D341Med (cell line): ENCODE measurements around the gene ADAMTSL3.
"Not testable (repeated sequence)": the region's sequence is repeated elsewhere in the genome, so short reads cannot be mapped to it uniquely, and the experiment has no call there.

ENCODE experiments used
- DNase-seq: peaks from one replicate; pipeline ENCODE4 v3.0.0; 2012; ENCODE audit warnings: low spot score

Gene ADAMTSL3

GRCh38 chr15:83746231-83746630 is 92.3 kb downstream of the ADAMTSL3 start:
- DNase-seq, result no peak

DNA sequence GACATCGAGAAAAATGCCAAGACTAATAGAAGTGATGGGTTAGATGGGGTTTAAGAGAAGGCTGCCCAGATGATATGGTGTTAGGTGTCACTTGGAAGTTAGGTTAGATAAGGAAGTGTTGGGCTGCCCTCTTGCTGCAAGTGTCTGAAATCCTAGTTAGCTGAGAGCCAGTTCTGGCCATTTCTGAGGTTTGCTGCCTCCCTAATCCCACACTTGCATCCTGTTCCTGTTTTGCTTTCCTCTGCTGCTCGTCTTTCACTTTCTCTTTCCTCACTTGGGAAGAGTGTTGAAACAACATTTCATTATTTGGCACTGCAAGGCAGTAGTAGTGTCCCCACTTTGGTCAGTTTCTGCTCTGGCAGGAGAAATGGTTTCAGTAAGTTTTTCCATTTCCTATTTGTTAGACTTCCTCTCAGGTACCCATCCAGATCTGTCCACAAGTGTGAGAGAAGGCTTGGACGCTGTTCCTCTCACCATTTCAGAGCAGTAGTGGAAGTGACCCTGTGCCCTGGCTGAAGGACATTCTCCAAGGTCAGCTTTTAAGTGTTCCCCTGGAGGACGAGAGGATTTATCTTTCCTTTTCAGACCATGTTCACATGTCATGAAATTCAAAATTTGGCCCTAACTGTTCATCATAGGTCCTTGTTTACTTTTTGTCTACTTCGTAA is 93.3 kb downstream of the ADAMTSL3 start:
- no peak for DNase-seq

DNA sequence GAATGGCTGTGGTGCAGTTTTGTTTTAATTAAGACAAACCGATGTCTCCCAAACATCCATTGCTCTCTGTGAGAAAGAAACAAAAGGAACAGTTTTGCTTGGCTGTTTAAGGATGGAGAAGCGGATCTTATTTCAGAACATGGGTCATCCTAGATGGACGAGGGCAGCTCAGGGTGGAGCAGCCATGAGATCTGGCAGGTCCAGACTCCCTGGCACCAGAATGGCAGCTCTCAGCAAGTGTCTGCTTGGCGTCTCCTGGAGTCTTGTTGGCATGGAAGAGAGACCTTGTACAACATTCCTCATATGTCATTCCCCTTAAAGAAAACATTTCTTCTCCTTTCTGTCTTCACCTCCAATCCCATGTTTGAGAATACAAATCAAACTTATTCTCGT is 93.8 kb downstream of the ADAMTSL3 start:
- no peak for DNase-seq

DNA sequence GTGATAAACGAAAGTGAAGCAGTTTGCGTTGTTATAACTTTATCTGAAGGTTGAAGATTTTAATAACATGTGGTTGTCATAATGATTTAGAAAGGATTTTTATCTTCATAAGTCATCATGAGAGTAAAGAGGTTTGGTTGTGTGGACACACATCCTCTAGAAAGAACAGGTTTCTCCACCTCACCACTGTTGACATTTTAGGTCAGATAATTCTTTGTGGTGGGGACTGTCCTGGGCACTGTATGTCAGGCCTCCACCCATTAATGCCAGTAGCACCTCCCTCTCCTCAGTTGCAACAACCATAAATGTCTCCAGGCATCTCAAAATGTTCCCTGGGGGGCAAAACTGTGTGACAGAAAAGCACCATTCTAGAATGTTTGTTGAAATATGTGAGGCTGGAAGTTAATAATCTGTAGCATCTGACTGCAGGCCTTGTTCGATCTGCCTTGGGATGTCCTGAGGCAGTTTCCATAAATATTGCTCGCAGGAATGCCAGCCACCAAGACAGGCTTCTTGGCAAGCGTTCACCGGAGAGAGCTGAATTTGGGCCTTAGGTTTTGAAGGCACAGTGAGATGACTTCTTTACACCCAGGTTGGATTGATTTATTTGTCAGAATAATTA is 100.1 kb downstream of the ADAMTSL3 start:
- no peak for DNase-seq

GRCh38 chr15:83757291-83757690 is 103.4 kb downstream of the ADAMTSL3 start:
- not testable (repeated sequence) for DNase-seq

DNA sequence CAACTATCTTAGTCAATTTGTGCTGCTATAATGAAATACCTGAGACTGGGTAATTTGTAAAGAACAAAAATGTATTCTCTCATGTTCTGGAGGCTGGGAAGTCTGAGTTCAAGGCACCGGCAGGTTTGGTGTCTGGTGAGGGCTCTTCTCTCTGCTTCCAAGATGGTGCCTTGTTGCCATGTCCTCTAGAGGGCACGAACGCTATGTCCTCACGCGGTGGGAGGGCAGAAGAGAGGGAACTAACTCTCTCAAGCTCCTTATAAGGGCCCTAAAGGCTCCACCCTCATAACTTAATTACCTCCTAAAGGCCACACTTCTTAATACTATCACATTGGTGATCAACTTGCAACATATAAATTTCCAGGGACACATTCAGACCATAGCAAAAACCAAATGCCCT is 108.4 kb downstream of the ADAMTSL3 start:
- DNase-seq, result no peak

DNA sequence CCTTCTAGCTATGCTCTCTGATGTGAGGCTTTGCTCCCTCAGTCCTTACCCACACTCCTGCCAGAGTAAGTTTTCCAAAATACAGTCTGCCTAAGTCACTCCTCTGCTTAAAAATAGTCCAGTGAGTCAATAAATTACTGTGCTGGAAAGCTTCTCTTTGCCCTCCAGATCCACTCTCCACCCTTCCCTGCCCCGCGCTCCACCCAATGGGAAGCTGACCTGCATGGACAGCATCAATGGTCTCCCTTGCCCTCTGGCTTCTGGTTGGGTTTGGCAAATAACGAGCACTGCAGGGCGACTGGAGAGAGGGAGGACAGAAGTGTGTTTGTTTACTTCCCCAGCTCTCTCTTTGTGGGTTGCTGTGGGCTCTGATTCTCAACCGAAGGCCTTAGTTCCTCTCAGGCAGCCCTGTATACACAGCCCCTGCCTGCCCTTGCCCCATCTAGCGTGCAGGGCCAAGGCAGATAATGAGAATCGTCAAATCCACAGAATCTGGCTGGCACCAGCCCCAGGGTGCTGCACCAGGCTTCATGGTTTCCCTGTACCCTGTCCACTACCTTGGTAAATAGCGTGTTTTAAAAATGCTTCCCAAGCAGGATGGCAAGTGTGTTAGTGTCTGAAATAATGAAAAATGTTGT is 110.4 kb downstream of the ADAMTSL3 start:
- DNase-seq, result no peak

- DNase-seq, result no peak
These were observed 112.4 kb downstream of the ADAMTSL3 start for GRCh38 chr15:83766339-83766738.

- DNase-seq, result no peak
These were observed 113.8 kb downstream of the ADAMTSL3 start for GRCh38 chr15:83767741-83768140.

DNA sequence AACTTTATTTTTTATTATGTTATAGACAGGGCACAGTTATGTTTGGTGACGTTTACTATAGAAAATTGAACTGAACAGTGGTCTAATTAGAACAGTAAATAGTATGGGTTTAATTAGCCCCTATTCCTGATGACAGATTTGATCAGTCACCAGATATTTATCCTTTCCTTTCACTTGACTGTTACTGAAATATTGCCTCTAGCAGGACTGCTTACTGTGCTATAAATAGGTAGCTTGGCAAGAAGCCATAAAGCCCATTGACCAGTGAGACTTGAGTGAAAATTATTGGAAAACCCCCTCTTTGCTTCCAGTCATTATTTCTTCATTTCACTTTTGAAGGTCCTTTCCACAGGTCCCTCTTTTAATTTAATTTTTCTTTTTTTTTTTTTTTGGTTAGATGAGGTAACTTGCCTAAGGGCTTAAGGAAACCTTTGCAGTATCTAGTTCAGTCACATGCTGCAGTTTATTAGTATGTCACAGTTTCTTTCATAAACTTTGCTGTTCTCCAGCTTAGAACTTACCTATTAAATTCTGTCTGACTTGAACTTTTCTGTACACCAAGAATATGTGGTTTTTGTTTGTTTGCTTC is 115.6 kb downstream of the ADAMTSL3 start:
- DNase-seq, result no peak

GRCh38 chr15:83775738-83776137 is 121.8 kb downstream of the ADAMTSL3 start:
- DNase-seq, result no peak

DNA sequence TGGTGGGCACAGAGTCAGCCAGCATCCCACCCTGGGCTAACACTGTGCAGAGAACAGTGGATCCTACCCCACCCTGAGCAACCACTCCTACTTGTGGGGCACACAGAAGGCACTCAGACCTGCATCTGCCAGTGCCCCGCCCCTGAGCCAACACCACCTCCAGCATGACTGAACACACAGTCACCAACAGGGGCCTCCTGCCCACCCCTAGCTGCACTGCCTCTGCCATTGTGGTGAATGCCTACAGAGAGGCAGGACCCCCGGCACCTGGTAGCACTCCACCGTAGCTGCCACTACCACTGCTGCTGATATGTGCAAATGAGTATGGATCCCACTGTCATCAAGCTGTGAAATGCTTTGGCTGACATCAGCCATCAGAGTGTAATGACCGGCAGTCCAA is 123.1 kb downstream of the ADAMTSL3 start:
- no peak for DNase-seq

DNA sequence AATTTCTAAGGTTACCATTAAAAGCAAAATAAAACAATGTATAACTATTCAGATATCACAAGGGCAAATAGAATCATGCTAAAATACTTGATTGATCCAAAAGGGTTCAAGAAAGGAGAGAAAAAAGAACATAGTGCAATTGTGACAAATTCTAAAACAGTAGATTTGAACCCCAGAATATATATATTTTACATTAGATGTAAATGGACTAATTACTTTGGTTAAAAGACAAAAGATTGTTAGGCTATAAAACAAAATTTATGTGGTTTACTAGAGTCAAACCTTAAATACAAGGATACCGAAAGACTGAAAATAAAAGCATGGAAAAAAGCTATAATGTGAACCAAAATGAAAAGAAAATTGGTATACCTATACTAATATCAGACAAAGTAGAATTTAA is 129.3 kb downstream of the ADAMTSL3 start:
- no peak for DNase-seq

DNA sequence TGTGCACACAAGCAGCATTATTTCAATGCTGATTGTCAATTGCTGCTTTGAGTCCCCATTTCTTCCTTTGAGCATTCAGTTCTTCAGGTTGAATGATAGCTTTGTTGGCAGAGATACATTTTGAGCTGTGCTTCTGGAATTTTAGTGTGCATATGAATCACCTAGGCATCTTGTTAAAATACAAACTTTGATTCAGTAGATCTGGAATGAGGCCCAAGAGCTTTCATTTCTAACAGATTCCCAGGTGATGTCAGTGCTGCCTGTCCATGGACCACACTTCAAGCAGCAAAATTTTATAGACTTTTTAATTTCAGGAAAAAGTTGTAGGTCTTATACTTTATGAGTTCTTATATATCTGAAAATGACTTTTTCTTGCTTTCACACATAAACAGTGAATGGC is 131.1 kb downstream of the ADAMTSL3 start:
- DNase-seq, result no peak

DNA sequence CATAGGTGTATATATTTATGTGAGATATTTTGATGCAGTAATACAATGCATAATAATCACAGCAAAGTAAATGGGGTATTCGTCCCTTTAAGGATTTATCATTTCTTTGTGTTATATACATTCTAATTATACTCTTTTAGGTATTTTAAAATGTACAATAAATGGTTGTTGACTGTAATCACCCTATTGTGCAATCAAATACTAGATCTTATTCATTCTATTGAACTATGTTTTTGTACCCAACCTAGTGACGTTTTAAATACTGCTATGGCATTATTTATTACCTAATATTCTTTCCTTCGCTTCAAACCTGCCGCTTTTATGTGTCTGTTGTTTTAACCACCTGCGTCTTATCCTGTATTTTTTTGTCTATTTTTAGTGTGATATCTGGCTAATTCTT is 132.4 kb downstream of the ADAMTSL3 start:
- no peak for DNase-seq

DNA sequence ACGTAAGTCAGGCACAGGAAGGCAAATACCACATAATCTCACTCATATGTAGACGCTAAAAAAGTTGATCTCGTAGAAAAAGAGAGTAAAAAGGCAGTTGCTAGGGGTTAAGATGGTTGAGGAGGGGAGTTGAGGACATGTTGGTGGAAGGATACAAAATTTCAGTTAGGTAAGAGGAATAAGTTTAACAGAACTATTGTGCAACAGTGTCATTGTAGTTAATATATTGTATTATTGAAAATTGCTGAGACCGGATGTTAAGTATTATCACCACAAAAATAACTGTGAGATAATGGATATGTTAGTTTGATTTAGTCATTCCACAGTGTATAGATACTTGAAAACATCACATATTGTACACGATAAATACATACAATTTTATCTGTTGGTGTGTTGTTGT is 139.1 kb downstream of the ADAMTSL3 start:
- no peak for DNase-seq

GRCh38 chr15:83794209-83794608 is 140.3 kb downstream of the ADAMTSL3 start:
- DNase-seq, result no peak

- DNase-seq, result no peak
These were observed 155.4 kb downstream of the ADAMTSL3 start for GRCh38 chr15:83809345-83809744.

GRCh38 chr15:83810110-83810509 is 156.2 kb downstream of the ADAMTSL3 start:
- DNase-seq, result no peak

GRCh38 chr15:83813682-83814081 is 159.8 kb downstream of the ADAMTSL3 start:
- no peak for DNase-seq

- DNase-seq, result no peak
These were observed 161.6 kb downstream of the ADAMTSL3 start for GRCh38 chr15:83815506-83815905.

DNA sequence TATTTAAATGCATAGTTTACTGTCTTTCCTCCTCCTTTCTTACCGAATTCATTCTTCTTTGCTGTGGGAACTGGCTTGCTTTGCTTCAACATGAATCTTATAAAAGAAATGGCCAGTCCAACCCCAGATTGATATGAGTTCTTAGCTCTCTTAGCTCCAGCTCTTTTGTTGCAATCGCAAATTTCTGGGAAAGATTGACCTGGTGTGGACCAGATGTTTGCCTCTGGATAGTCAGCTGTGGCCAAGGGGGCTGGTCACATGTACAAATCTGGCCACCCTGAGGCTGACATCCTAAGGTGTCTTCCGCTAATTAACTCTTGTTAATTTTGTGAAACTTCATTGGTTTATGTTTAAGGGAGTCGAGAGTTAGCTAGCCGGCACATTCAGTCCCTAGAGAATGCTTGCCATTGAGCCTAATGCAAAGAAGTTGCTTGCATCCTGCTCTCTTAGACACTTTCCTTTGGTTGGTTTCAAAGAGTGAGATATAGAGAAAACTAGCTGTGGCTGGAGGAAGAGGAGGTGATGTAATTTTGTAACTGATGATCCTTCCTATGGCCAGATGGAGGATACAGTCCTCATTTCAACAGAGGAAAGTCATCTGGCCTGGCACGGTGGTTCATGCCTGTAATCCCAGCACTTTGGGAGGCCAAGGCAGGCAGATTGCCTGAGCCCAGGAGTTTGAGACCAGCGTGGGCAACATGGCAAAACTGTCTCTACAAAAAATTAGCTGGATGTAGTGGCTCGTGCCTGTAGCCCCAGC is 162.4 kb downstream of the ADAMTSL3 start:
- no peak for DNase-seq

DNA sequence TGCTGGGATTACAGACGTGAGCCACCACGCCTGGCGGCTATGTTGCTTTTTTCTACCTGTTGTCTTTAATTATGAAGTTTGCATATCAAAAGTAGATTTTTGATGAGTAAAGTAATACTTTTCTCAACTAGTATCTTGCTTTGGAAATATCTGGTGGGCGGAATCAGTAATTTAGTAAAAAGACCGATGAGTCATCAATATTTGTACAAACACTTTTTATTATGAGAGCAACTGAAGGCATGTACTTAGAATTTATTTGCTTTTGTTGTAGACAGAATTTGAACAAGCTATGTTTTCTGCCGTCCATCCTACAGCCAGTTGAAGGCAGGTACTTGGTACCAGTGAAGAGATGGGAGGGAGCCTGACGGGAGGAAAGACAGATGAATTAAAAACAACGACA is 164.7 kb downstream of the ADAMTSL3 start:
- DNase-seq, result no peak
